Liver (tissue), 3 donors: ENCODE data around the gene CYP11A1.

Source experiments
- FOXA1 ChIP-seq: IDR thresholded peaks from 2 replicates; pipeline ENCODE4 v1.6.1; 2016; ENCODE audit warnings: antibody characterized with exemption
- GABPA ChIP-seq, 2 donors: IDR thresholded peaks in 1 of 2; conservative IDR thresholded peaks in 1 of 2; 2 replicates each; pipeline ENCODE4 v1.6.1; 2016; ENCODE audit warnings: antibody characterized with exemption in 2 of 2, mild to moderate bottlenecking in 1 of 2, moderate library complexity in 1 of 2
- RAD21 ChIP-seq, 2 donors: IDR thresholded peaks; 2 replicates each; pipeline ENCODE4 v1.6.1; 2016; ENCODE audit warnings: antibody characterized with exemption in 2 of 2, mild to moderate bottlenecking in 2 of 2
- SP1 ChIP-seq: IDR thresholded peaks from 2 replicates; pipeline ENCODE4 v1.6.1; 2018; ENCODE audit warnings: antibody characterized with exemption, mild to moderate bottlenecking
- TAF1 ChIP-seq: conservative IDR thresholded peaks from 2 replicates; pipeline ENCODE4 v1.6.1; 2016; ENCODE audit warnings: antibody characterized with exemption, mild to moderate bottlenecking
- YY1 ChIP-seq: IDR thresholded peaks from 2 replicates; pipeline ENCODE4 v1.6.1; 2016; ENCODE audit warnings: antibody characterized with exemption, mild to moderate bottlenecking
- TF ChIP-seq, protein P1 (sequence below): fragments of 150-350 bp; IDR thresholded peaks from 2 replicates; pipeline ENCODE4 v1.5.1; 2017; ENCODE audit warnings: improper control_type of control experiment, low read depth, low read length; ENCODE audit not compliant: missing input control
- TF ChIP-seq, protein P2 (sequence below): IDR thresholded peaks from 2 replicates; pipeline ENCODE4 v1.6.1; 2016; ENCODE audit warnings: antibody characterized with exemption, mild to moderate bottlenecking
- TF ChIP-seq, protein P3 (sequence below): IDR thresholded peaks from 2 replicates; pipeline ENCODE4 v1.6.1; 2016; ENCODE audit warnings: antibody characterized with exemption
- donor health status: healthy.
- donor health status: healthy.

DNA sequence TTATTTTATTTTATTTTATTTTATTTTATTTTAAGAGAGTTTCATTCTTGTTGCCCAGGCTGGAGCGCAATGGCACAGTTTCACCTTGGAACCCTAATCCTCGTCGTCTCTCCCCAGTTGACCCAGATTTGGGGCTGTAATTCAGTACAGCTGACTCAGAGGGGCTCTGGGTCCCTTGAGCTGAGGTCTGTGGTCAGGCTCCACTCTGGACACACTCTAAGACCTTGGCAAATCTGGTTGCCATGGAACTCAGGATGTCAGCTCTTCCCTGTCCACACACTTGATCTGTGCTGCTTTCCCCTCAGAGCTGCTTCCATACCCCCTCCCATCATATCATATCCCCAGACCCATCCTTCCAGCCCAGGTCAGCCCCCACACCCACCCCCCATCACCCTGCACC lies 675 bp upstream of the CYP11A1 start:
- TF ChIP-seq, protein P1, sequence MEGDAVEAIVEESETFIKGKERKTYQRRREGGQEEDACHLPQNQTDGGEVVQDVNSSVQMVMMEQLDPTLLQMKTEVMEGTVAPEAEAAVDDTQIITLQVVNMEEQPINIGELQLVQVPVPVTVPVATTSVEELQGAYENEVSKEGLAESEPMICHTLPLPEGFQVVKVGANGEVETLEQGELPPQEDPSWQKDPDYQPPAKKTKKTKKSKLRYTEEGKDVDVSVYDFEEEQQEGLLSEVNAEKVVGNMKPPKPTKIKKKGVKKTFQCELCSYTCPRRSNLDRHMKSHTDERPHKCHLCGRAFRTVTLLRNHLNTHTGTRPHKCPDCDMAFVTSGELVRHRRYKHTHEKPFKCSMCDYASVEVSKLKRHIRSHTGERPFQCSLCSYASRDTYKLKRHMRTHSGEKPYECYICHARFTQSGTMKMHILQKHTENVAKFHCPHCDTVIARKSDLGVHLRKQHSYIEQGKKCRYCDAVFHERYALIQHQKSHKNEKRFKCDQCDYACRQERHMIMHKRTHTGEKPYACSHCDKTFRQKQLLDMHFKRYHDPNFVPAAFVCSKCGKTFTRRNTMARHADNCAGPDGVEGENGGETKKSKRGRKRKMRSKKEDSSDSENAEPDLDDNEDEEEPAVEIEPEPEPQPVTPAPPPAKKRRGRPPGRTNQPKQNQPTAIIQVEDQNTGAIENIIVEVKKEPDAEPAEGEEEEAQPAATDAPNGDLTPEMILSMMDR, result no peak
- TF ChIP-seq, protein P2, sequence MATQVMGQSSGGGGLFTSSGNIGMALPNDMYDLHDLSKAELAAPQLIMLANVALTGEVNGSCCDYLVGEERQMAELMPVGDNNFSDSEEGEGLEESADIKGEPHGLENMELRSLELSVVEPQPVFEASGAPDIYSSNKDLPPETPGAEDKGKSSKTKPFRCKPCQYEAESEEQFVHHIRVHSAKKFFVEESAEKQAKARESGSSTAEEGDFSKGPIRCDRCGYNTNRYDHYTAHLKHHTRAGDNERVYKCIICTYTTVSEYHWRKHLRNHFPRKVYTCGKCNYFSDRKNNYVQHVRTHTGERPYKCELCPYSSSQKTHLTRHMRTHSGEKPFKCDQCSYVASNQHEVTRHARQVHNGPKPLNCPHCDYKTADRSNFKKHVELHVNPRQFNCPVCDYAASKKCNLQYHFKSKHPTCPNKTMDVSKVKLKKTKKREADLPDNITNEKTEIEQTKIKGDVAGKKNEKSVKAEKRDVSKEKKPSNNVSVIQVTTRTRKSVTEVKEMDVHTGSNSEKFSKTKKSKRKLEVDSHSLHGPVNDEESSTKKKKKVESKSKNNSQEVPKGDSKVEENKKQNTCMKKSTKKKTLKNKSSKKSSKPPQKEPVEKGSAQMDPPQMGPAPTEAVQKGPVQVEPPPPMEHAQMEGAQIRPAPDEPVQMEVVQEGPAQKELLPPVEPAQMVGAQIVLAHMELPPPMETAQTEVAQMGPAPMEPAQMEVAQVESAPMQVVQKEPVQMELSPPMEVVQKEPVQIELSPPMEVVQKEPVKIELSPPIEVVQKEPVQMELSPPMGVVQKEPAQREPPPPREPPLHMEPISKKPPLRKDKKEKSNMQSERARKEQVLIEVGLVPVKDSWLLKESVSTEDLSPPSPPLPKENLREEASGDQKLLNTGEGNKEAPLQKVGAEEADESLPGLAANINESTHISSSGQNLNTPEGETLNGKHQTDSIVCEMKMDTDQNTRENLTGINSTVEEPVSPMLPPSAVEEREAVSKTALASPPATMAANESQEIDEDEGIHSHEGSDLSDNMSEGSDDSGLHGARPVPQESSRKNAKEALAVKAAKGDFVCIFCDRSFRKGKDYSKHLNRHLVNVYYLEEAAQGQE, result no peak
- TF ChIP-seq, protein P3, sequence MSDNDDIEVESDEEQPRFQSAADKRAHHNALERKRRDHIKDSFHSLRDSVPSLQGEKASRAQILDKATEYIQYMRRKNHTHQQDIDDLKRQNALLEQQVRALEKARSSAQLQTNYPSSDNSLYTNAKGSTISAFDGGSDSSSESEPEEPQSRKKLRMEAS, result no peak
- TF ChIP-seq FOXA1 (no peak), RAD21 (IDR thresholded peaks at IDR 0.05) (no peak), GABPA (IDR thresholded peaks at IDR 0.05 in 1 of 2, conservative IDR thresholded peaks at IDR 0.05 in 1 of 2) (no peak), YY1 (no peak), TAF1 (no peak), SP1 (no peak)
